ENCODE results near the gene PLCB1.

PLCB1 gene

GRCh38 chr20:8299921-8300320 lies 167.9 kb downstream of the PLCB1 start:
- Histone ChIP-seq H3K4me1 (ENCODE audit: control insufficient read depth, insufficient read depth, low read length, unreplicated experiment) (peaks cover 4% of the 10 kb centered on the region), H3K79me2 (ENCODE audit: control insufficient read depth, insufficient read depth, low read length, unreplicated experiment) (no peaks in the 10 kb centered on the region)

DNA sequence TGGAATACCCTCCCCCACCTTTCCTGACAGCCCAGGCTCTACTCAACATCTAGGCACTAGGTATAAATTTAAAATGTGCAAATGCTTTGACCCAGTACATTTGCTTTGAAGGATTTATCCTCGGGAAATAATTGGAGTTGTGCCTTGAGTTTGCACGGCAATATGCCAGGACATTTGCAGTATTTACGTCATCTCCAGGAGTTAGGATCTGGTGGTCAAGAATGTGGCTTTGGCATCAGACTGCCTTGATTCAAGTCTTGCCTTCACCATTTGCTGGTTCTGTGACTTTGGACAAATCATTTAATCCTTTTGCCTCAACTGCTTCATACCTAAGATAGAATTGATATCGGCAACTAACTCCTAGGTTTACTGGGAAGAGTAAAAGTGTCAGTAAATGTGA lies 169.6 kb downstream of the PLCB1 start:
- H3K4me1 ChIP-seq (ENCODE audit: control insufficient read depth, insufficient read depth, low read length, unreplicated experiment) = peaks cover 4% of the 10 kb centered on the region
- H2AFZ ChIP-seq (ENCODE audit: low read length, unreplicated experiment) = no peak overlapping the region
- H3K4me3 ChIP-seq (ENCODE audit: low read depth, low read length) = no peak overlapping the region
- H3K27ac ChIP-seq (ENCODE audit: low read depth, low read length) = no peak overlapping the region
- no peaks in the 10 kb centered on the region for H3K27me3 ChIP-seq (ENCODE audit: insufficient read depth, low read length)
- H3K36me3 ChIP-seq (ENCODE audit: insufficient read depth, low read length) = no peaks in the 10 kb centered on the region
- H3K79me2 ChIP-seq (ENCODE audit: control insufficient read depth, insufficient read depth, low read length, unreplicated experiment) = no peaks in the 10 kb centered on the region

More at GRCh38 chr20:8299921-8300320, 167.9 kb downstream of the PLCB1 start:
- no peak overlapping the region for H3K27ac ChIP-seq (ENCODE audit: low read depth, low read length)
- no peak overlapping the region for H2AFZ ChIP-seq (ENCODE audit: low read length, unreplicated experiment)
- H3K36me3 ChIP-seq (ENCODE audit: insufficient read depth, low read length) = no peaks in the 10 kb centered on the region
- H3K4me3 ChIP-seq (ENCODE audit: low read depth, low read length) = no peak overlapping the region
- H3K27me3 ChIP-seq (ENCODE audit: insufficient read depth, low read length) = no peaks in the 10 kb centered on the region

GRCh38 chr20:8303651-8304050 lies 171.6 kb downstream of the PLCB1 start:
- H2AFZ ChIP-seq (ENCODE audit: low read length, unreplicated experiment) = no peak overlapping the region

DNA sequence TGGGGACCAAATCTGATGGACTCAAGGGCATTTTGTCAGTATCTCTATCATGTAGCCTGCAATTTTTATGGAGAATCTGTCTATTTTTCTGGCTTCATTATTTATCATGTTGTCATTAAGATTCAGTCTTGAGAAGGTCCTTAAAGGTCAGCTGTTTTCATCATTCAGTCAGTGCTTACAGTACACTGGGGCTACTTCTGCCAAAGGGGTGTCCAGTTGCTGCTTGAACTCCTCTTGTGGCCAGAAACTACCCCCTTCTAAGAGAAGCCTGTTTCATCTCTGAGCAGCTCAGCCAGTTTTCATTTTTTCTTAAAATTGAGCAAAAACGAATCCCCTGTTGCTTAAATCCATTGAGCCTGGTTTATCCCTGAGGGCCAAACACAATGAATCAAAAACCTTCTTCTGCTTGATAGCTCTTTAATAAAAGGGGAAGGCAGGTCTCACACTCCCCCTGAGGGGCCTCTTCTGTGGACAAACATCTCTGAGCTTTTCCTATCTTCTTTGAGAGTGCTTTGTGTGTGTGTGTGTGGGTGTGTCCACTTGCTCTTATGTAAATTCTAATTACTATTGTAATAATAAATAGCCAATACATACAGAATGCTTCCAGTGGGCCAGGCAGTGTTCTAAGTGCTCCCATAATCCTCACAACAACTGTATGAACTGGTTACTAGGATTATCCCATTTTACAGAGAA lies 172.2 kb downstream of the PLCB1 start:
- no peaks in the 10 kb centered on the region for H3K79me2 ChIP-seq (ENCODE audit: control insufficient read depth, insufficient read depth, low read length, unreplicated experiment)
- H3K27ac ChIP-seq (ENCODE audit: low read depth, low read length) = no peak overlapping the region
- peaks cover 4% of the 10 kb centered on the region for H3K4me1 ChIP-seq (ENCODE audit: control insufficient read depth, insufficient read depth, low read length, unreplicated experiment)

More at GRCh38 chr20:8303651-8304050, 171.6 kb downstream of the PLCB1 start:
- no peaks in the 10 kb centered on the region for H3K27me3 ChIP-seq (ENCODE audit: insufficient read depth, low read length)
- no peak overlapping the region for H3K27ac ChIP-seq (ENCODE audit: low read depth, low read length)
- H3K4me1 ChIP-seq (ENCODE audit: control insufficient read depth, insufficient read depth, low read length, unreplicated experiment) = peaks cover 4% of the 10 kb centered on the region
- H3K36me3 ChIP-seq (ENCODE audit: insufficient read depth, low read length) = no peaks in the 10 kb centered on the region
- H3K79me2 ChIP-seq (ENCODE audit: control insufficient read depth, insufficient read depth, low read length, unreplicated experiment) = no peaks in the 10 kb centered on the region
- H3K4me3 ChIP-seq (ENCODE audit: low read depth, low read length) = no peak overlapping the region

DNA sequence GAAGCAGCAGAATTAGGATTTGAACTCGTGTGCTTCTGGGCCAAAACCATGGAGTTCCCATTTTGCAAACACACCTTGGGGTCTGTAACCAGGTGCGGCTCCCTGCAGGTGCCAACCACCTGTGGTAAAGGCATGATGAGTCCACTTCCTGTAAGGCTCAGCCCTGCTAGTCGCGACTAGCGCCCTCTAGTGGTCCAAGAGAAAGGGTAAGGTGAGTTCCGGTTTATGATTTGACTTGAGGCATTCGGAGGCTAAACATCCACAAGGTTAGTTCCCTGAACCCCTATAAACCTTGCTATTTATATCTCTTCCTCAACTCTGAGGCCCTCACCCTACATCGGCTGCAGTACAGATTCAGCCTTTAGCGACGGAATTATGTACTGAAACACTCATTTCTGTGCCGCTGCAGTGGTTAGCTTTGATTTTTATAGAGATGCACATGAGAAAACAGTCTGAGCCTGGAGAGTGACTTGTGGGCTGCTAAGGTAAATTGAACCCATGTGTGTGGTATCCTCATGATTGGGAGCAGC lies 173.4 kb downstream of the PLCB1 start:
- Histone ChIP-seq H2AFZ (ENCODE audit: low read length, unreplicated experiment) (no peak overlapping the region), H3K79me2 (ENCODE audit: control insufficient read depth, insufficient read depth, low read length, unreplicated experiment) (no peaks in the 10 kb centered on the region), H3K36me3 (ENCODE audit: insufficient read depth, low read length) (no peaks in the 10 kb centered on the region), H3K4me3 (ENCODE audit: low read depth, low read length) (no peak overlapping the region), H3K4me1 (ENCODE audit: control insufficient read depth, insufficient read depth, low read length, unreplicated experiment) (no peaks in the 10 kb centered on the region), H3K27me3 (ENCODE audit: insufficient read depth, low read length) (no peaks in the 10 kb centered on the region), H3K27ac (ENCODE audit: low read depth, low read length) (no peak overlapping the region)

More for the DNA sequence above, 172.2 kb downstream of the PLCB1 start:
- no peak overlapping the region for H2AFZ ChIP-seq (ENCODE audit: low read length, unreplicated experiment)
- H3K4me3 ChIP-seq (ENCODE audit: low read depth, low read length) = no peak overlapping the region
- H3K36me3 ChIP-seq (ENCODE audit: insufficient read depth, low read length) = no peaks in the 10 kb centered on the region
- no peaks in the 10 kb centered on the region for H3K27me3 ChIP-seq (ENCODE audit: insufficient read depth, low read length)

DNA sequence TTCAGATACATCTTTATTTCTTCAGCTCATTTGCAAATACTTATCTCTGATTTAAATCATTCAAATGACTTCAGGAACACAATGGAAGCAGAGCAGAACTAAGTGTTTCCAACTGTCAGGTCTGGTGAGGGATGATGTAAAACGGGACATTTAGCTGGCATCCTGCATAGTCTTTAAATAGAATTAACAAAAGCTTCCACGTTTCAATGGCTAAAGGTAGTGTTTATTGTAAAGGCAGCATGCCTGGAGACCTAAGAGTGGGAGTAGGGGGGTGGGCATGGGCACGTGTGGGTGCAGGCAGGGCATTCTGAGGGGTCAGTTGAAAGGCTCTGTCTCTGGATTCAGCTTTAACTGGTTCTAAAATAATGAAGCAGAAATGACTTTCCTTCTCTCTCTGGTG lies 174.9 kb downstream of the PLCB1 start:
- no peaks in the 10 kb centered on the region for H3K27me3 ChIP-seq (ENCODE audit: insufficient read depth, low read length)
- H3K4me1 ChIP-seq (ENCODE audit: control insufficient read depth, insufficient read depth, low read length, unreplicated experiment) = no peaks in the 10 kb centered on the region
- H3K27ac ChIP-seq (ENCODE audit: low read depth, low read length) = no peak overlapping the region
- H3K79me2 ChIP-seq (ENCODE audit: control insufficient read depth, insufficient read depth, low read length, unreplicated experiment) = no peaks in the 10 kb centered on the region
- H3K4me3 ChIP-seq (ENCODE audit: low read depth, low read length) = no peak overlapping the region
- no peak overlapping the region for H2AFZ ChIP-seq (ENCODE audit: low read length, unreplicated experiment)
- H3K36me3 ChIP-seq (ENCODE audit: insufficient read depth, low read length) = no peaks in the 10 kb centered on the region

GRCh38 chr20:8309634-8310033 lies 177.6 kb downstream of the PLCB1 start:
- no peaks in the 10 kb centered on the region for H3K79me2 ChIP-seq (ENCODE audit: control insufficient read depth, insufficient read depth, low read length, unreplicated experiment)
- H3K27me3 ChIP-seq (ENCODE audit: insufficient read depth, low read length) = no peaks in the 10 kb centered on the region
- H3K4me1 ChIP-seq (ENCODE audit: control insufficient read depth, insufficient read depth, low read length, unreplicated experiment) = no peaks in the 10 kb centered on the region
- no peak overlapping the region for H3K27ac ChIP-seq (ENCODE audit: low read depth, low read length)
- no peak overlapping the region for H2AFZ ChIP-seq (ENCODE audit: low read length, unreplicated experiment)
- H3K4me3 ChIP-seq (ENCODE audit: low read depth, low read length) = no peak overlapping the region
- H3K36me3 ChIP-seq (ENCODE audit: insufficient read depth, low read length) = no peaks in the 10 kb centered on the region

DNA sequence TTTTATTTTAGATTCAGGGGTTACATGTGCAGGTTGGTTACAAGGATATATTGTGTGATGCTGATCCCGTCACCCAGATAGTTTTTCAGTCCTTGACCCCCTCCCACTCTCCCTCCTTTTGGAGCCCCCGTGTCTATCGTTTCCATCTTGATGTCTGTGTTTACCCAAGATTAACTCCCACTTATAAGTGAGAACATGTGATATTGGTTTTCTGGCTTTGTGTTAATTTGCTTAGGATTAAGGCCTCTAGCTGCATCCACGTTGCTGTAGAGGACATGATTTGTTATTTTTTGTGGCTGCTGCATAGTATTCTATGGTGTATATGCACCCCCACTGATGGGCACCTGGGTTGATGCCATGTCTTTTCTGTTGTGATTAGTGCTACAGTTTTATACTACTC lies 178.6 kb downstream of the PLCB1 start:
- no peaks in the 10 kb centered on the region for H3K27me3 ChIP-seq (ENCODE audit: insufficient read depth, low read length)
- H3K27ac ChIP-seq (ENCODE audit: low read depth, low read length) = no peak overlapping the region
- H3K4me3 ChIP-seq (ENCODE audit: low read depth, low read length) = no peak overlapping the region
- H3K79me2 ChIP-seq (ENCODE audit: control insufficient read depth, insufficient read depth, low read length, unreplicated experiment) = no peaks in the 10 kb centered on the region
- H2AFZ ChIP-seq (ENCODE audit: low read length, unreplicated experiment) = no peak overlapping the region
- H3K4me1 ChIP-seq (ENCODE audit: control insufficient read depth, insufficient read depth, low read length, unreplicated experiment) = no peaks in the 10 kb centered on the region
- H3K36me3 ChIP-seq (ENCODE audit: insufficient read depth, low read length) = no peaks in the 10 kb centered on the region

DNA sequence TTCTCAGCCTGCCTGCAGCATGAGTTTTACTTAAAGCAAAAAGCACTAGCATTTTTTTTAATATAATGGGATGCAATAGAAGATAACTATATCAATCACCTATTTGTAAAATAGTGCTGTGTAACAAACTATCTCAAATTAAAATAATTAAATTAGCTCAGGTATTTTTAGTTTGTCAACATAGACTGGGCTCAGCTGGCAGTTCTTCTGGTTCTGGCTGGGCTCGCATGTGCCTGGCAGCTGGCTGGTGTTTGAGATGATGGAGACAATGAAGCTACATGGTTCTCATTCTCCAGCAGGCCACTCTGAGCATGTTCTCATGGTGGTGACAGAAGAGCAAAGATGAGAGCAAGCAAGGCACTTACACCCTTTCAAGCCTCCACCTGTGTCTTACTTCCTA lies 181.0 kb downstream of the PLCB1 start:
- Histone ChIP-seq H3K36me3 (ENCODE audit: insufficient read depth, low read length) (no peaks in the 10 kb centered on the region), H2AFZ (ENCODE audit: low read length, unreplicated experiment) (no peak overlapping the region), H3K4me3 (ENCODE audit: low read depth, low read length) (no peak overlapping the region), H3K4me1 (ENCODE audit: control insufficient read depth, insufficient read depth, low read length, unreplicated experiment) (no peaks in the 10 kb centered on the region), H3K27ac (ENCODE audit: low read depth, low read length) (no peak overlapping the region), H3K79me2 (ENCODE audit: control insufficient read depth, insufficient read depth, low read length, unreplicated experiment) (no peaks in the 10 kb centered on the region), H3K27me3 (ENCODE audit: insufficient read depth, low read length) (no peaks in the 10 kb centered on the region)

GRCh38 chr20:8315639-8316573 lies 183.8 kb downstream of the PLCB1 start:
- H3K4me1 ChIP-seq (ENCODE audit: control insufficient read depth, insufficient read depth, low read length, unreplicated experiment) = no peaks in the 10 kb centered on the region
- H3K79me2 ChIP-seq (ENCODE audit: control insufficient read depth, insufficient read depth, low read length, unreplicated experiment) = no peaks in the 10 kb centered on the region
- H3K27ac ChIP-seq (ENCODE audit: low read depth, low read length) = no peak overlapping the region
- no peak overlapping the region for H3K4me3 ChIP-seq (ENCODE audit: low read depth, low read length)
- H2AFZ ChIP-seq (ENCODE audit: low read length, unreplicated experiment) = no peak overlapping the region
- no peaks in the 10 kb centered on the region for H3K36me3 ChIP-seq (ENCODE audit: insufficient read depth, low read length)
- H3K27me3 ChIP-seq (ENCODE audit: insufficient read depth, low read length) = no peaks in the 10 kb centered on the region

Measured in ACC112 (cell line).